Measurements from ENCODE around the gene SRCAP. TPM values are rescaled to one million over a fixed set of nuclear protein-coding genes. Genes with fewer than 3 reads are reported as not detected.

The SRCAP gene
- total RNA-seq, 1 donor from 2014 or later: 79.7 TPM

GRCh38 chr16:30778549-30779244, 79.7 kb downstream of the SRCAP start:
- Mint-ChIP-seq H3K36me3 (peaks cover 11% of the 10 kb centered on the region), H3K4me1 (peaks cover 20% of the 10 kb centered on the region)

GRCh38 chr16:30779596-30779995, 80.6 kb downstream of the SRCAP start:
- Mint-ChIP-seq H3K27ac (peak overlapping the region; percentile 59), H3K9me3 (no peaks in the 10 kb centered on the region), H3K36me3 (peaks cover 11% of the 10 kb centered on the region), H3K4me3 (no peak overlapping the region), H3K27me3 (ENCODE audit: low read depth) (no peaks in the 10 kb centered on the region), H3K4me1 (peaks cover 23% of the 10 kb centered on the region)
- DNase-seq (ENCODE audit: low spot score in 2 of 2, unreplicated experiment in 2 of 2): no peak
- TF ChIP-seq, protein P1, sequence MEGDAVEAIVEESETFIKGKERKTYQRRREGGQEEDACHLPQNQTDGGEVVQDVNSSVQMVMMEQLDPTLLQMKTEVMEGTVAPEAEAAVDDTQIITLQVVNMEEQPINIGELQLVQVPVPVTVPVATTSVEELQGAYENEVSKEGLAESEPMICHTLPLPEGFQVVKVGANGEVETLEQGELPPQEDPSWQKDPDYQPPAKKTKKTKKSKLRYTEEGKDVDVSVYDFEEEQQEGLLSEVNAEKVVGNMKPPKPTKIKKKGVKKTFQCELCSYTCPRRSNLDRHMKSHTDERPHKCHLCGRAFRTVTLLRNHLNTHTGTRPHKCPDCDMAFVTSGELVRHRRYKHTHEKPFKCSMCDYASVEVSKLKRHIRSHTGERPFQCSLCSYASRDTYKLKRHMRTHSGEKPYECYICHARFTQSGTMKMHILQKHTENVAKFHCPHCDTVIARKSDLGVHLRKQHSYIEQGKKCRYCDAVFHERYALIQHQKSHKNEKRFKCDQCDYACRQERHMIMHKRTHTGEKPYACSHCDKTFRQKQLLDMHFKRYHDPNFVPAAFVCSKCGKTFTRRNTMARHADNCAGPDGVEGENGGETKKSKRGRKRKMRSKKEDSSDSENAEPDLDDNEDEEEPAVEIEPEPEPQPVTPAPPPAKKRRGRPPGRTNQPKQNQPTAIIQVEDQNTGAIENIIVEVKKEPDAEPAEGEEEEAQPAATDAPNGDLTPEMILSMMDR (IDR thresholded peaks at IDR 0.05; ENCODE audit: unreplicated experiment): no peak

More at GRCh38 chr16:30778549-30779244, 79.7 kb downstream of the SRCAP start:
- Mint-ChIP-seq H3K9me3 (no peaks in the 10 kb centered on the region), H3K4me3 (no peak overlapping the region), H3K27me3 (ENCODE audit: low read depth) (no peaks in the 10 kb centered on the region), H3K27ac (peak overlapping the region; percentile 59)
- DNase-seq (ENCODE audit: low spot score in 2 of 2, unreplicated experiment in 2 of 2): no peak
- TF ChIP-seq, protein P1 (IDR thresholded peaks at IDR 0.05; ENCODE audit: unreplicated experiment): no peak

DNA sequence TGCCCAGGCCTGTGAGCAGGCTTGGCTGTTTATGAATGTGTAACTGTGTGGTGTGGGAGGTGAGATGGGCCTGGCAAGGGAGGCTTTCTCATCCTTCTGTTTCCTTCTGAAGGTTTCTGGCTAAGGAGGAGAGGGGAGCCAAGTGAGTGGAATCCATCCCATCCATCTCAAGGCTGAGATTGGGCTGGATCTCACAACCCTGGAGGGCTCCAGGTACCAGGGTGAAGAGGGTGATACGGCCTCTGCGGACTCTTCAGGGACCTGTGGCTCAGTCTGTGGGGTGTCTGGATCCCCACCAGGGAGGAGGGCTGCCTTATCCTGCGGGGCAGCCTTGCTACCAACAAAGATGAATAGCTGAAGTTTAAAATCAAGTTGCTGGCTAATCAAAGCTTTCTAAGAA, 81.0 kb downstream of the SRCAP start:
- no peak overlapping the region for H3K4me3 Mint-ChIP-seq
- no peak for DNase-seq (ENCODE audit: low spot score in 2 of 2, unreplicated experiment in 2 of 2)
- H3K9me3 Mint-ChIP-seq: no peaks in the 10 kb centered on the region
- H3K27ac Mint-ChIP-seq: peak overlapping the region; percentile 47
- no peaks in the 10 kb centered on the region for H3K27me3 Mint-ChIP-seq (ENCODE audit: low read depth)
- peaks cover 11% of the 10 kb centered on the region for H3K36me3 Mint-ChIP-seq
- TF ChIP-seq, protein P1 (IDR thresholded peaks at IDR 0.05; ENCODE audit: unreplicated experiment): no peak
- peaks cover 23% of the 10 kb centered on the region for H3K4me1 Mint-ChIP-seq

DNA sequence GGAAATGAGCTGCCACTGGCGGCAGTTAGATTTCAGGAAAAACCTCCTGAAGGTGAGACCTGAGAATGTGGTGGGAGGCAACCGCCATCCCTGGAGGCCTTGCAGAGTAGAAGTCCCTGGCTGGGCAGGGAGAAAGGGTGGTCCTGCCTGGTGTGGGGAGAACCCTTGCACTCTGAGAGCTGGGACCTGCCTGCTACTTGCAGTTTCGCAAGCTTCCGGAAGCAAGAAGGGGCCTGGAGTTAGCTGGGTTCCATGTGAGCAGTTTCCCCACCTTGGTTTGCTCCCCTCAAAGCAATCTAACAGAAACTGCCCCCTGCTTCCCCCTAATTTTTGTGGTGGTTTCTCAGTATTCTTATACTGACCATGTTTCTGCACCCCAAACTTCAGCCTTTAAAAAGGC, 81.6 kb downstream of the SRCAP start:
- Mint-ChIP-seq H3K27ac (no peak overlapping the region), H3K27me3 (ENCODE audit: low read depth) (no peaks in the 10 kb centered on the region)

GRCh38 chr16:30782486-30783279, 83.7 kb downstream of the SRCAP start:
- Mint-ChIP-seq H3K9me3 (no peaks in the 10 kb centered on the region), H3K4me3 (no peak overlapping the region), H3K27me3 (ENCODE audit: low read depth) (no peaks in the 10 kb centered on the region), H3K36me3 (peaks cover 11% of the 10 kb centered on the region), H3K4me1 (peaks cover 24% of the 10 kb centered on the region), H3K27ac (no peak overlapping the region)
- no peak for DNase-seq (ENCODE audit: low spot score in 2 of 2, unreplicated experiment in 2 of 2)
- TF ChIP-seq, protein P1 (IDR thresholded peaks at IDR 0.05; ENCODE audit: unreplicated experiment): no peak

More for the DNA sequence above, 81.6 kb downstream of the SRCAP start:
- DNase-seq (ENCODE audit: low spot score in 2 of 2, unreplicated experiment in 2 of 2): no peak
- H3K36me3 Mint-ChIP-seq: peaks cover 11% of the 10 kb centered on the region
- no peaks in the 10 kb centered on the region for H3K9me3 Mint-ChIP-seq
- no peak overlapping the region for H3K4me3 Mint-ChIP-seq
- TF ChIP-seq, protein P1 (IDR thresholded peaks at IDR 0.05; ENCODE audit: unreplicated experiment): no peak
- peaks cover 24% of the 10 kb centered on the region for H3K4me1 Mint-ChIP-seq
